ENCODE results near the gene OR52L1. TPM values are rescaled to one million over a fixed set of nuclear protein-coding genes. Genes with fewer than 3 reads are reported as not detected.
"Not testable (repeated sequence)": the region's sequence is repeated elsewhere in the genome, so short reads cannot be mapped to it uniquely, and the experiment has no call there.

Gene OR52L1
- total and polyA plus RNA-seq, 4 experiments from 2014 or later = not detected

- Histone ChIP-seq H3K27ac (ENCODE audit: low read depth, low read length) (no peak overlapping the region), H3K9me3 (ENCODE audit: control insufficient read depth in 1 of 2, low read length in 2 of 2) (no peaks in the 10 kb centered on the region), H3K4me1 (ENCODE audit: insufficient read depth, low read length) (no peaks in the 10 kb centered on the region), H3K4me3 (ENCODE audit: low read length in 2 of 2) (no peak overlapping the region), H3K36me3 (ENCODE audit: insufficient read depth, low read length) (no peaks in the 10 kb centered on the region), H3K27me3 (ENCODE audit: insufficient read depth, low read length) (no peaks in the 10 kb centered on the region)
- DNase-seq = no peak
- Mint-ChIP-seq H3K27ac (no peak overlapping the region), H3K4me3 (no peak overlapping the region), H3K9me3 (peaks cover 0 to 25% (median 9%) of the 10 kb centered on the region in 8 donors), H3K27me3 (peaks cover 6 to 12% of the 10 kb centered on the region in 2 donors), H3K4me1 (no peaks in the 10 kb centered on the region), H3K36me3 (no peaks in the 10 kb centered on the region)
- ChIA-PET POLR2A (ENCODE audit: partially characterized antibody) (no interaction called here), CTCF (ENCODE audit: partially characterized antibody) (interaction anchor here (1.3 kb wide), 1 partner anchor 9 kb away, joined by 4 read pairs; no protein-coding TSS in a partner anchor)
- intact Hi-C loops (cut with micrococcal nuclease) = no loop called here
Observed at GRCh38 chr11:5983443-5983842, 3.3 kb downstream of the OR52L1 start.

GRCh38 chr11:5973530-5973929 is 13.3 kb downstream of the OR52L1 start:
- H3K9me3 Mint-ChIP-seq = peaks cover 0 to 12% (median 2%) of the 10 kb centered on the region in 8 donors
- DNase-seq = peak in 4 of 5 donors; percentile 0 to 33 (median 10)
- CTCF ChIA-PET (ENCODE audit: partially characterized antibody) = interaction anchor here (1.5 kb wide), 1 partner anchor 9 kb away, joined by 3 read pairs; no protein-coding TSS in a partner anchor

GRCh38 chr11:5968394-5968793 is 18.4 kb downstream of the OR52L1 start, which contains the start of gene OR56A5:
Gene OR56A5 (minus strand): TSS chr11:5968494. CDS start chr11:5968494, 0 bp downstream.
- peaks cover 0 to 15% (median 11%) of the 10 kb centered on the region in 8 donors for H3K9me3 Mint-ChIP-seq
- Histone ChIP-seq H3K4me3 (ENCODE audit: low read length in 2 of 2) (no peak within 1 kb of the TSS), H3K27me3 (ENCODE audit: insufficient read depth, low read length) (no peaks in the 10 kb centered on the region), H3K36me3 (ENCODE audit: insufficient read depth, low read length) (no peaks in the 10 kb centered on the region), H3K4me1 (ENCODE audit: insufficient read depth, low read length) (no peaks in the 10 kb centered on the region), H3K27ac (ENCODE audit: low read depth, low read length) (no peak within 1 kb of the TSS), H3K9me3 (ENCODE audit: control insufficient read depth in 1 of 2, low read length in 2 of 2) (no peaks in the 10 kb centered on the region)
- H3K27me3 Mint-ChIP-seq = peaks cover 2 to 7% of the 10 kb centered on the region in 2 donors
- no peak for DNase-seq
- ChIA-PET CTCF (ENCODE audit: partially characterized antibody) (no interaction called here), POLR2A (ENCODE audit: partially characterized antibody) (no interaction called here)
- intact Hi-C loops (cut with micrococcal nuclease) = no loop called here
- H3K27ac Mint-ChIP-seq = peak within 1 kb of the TSS in 1 of 7 donors; percentile 3
- H3K4me3 Mint-ChIP-seq = no peak within 1 kb of the TSS
- peaks cover 0 to 3% (median 1%) of the 10 kb centered on the region in 4 donors for H3K4me1 Mint-ChIP-seq
- no peaks in the 10 kb centered on the region for H3K36me3 Mint-ChIP-seq

More at GRCh38 chr11:5973530-5973929, 13.3 kb downstream of the OR52L1 start:
- H3K4me3 ChIP-seq (ENCODE audit: low read length in 2 of 2) = no peak overlapping the region
- intact Hi-C loops (cut with micrococcal nuclease) = no loop called here
- POLR2A ChIA-PET (ENCODE audit: partially characterized antibody) = no interaction called here
- Mint-ChIP-seq H3K36me3 (no peaks in the 10 kb centered on the region), H3K4me1 (peaks cover 0 to 7% (median 5%) of the 10 kb centered on the region in 4 donors), H3K27me3 (peaks cover 0 to 1% of the 10 kb centered on the region in 2 donors), H3K4me3 (peak overlapping the region in 5 of 8 donors; percentile 10 to 58 (median 18)), H3K27ac (peak overlapping the region in 2 of 7 donors; percentile 36 to 44)
- no peaks in the 10 kb centered on the region for H3K27me3 ChIP-seq (ENCODE audit: insufficient read depth, low read length)
- no peaks in the 10 kb centered on the region for H3K36me3 ChIP-seq (ENCODE audit: insufficient read depth, low read length)
- no peaks in the 10 kb centered on the region for H3K4me1 ChIP-seq (ENCODE audit: insufficient read depth, low read length)
- H3K9me3 ChIP-seq (ENCODE audit: control insufficient read depth in 1 of 2, low read length in 2 of 2) = no peaks in the 10 kb centered on the region
- H3K27ac ChIP-seq (ENCODE audit: low read depth, low read length) = no peak overlapping the region

GRCh38 chr11:5967708-5968107 is 19.1 kb downstream of the OR52L1 start:
- intact Hi-C loops (cut with micrococcal nuclease) = no loop called here
- peak overlapping the region in 1 of 7 donors; percentile 3 for H3K27ac Mint-ChIP-seq
- Histone ChIP-seq H3K27me3 (ENCODE audit: insufficient read depth, low read length) (no peaks in the 10 kb centered on the region), H3K4me3 (ENCODE audit: low read length in 2 of 2) (no peak overlapping the region), H3K36me3 (ENCODE audit: insufficient read depth, low read length) (no peaks in the 10 kb centered on the region), H3K27ac (ENCODE audit: low read depth, low read length) (no peak overlapping the region), H3K4me1 (ENCODE audit: insufficient read depth, low read length) (no peaks in the 10 kb centered on the region), H3K9me3 (ENCODE audit: control insufficient read depth in 1 of 2, low read length in 2 of 2) (no peaks in the 10 kb centered on the region)
- peaks cover 0 to 21% (median 18%) of the 10 kb centered on the region in 8 donors for H3K9me3 Mint-ChIP-seq
- no peak overlapping the region for H3K4me3 Mint-ChIP-seq
- ChIA-PET CTCF (ENCODE audit: partially characterized antibody) (no interaction called here), POLR2A (ENCODE audit: partially characterized antibody) (no interaction called here)
- H3K4me1 Mint-ChIP-seq = no peaks in the 10 kb centered on the region
- H3K27me3 Mint-ChIP-seq = peaks cover 2 to 7% of the 10 kb centered on the region in 2 donors
- no peak for DNase-seq
- H3K36me3 Mint-ChIP-seq = peaks cover 0 to 2% of the 10 kb centered on the region in 2 donors

GRCh38 chr11:5966958-5967357 is 19.8 kb downstream of the OR52L1 start:
- POLR2A ChIA-PET (ENCODE audit: partially characterized antibody) = no interaction called here
- peaks cover 2 to 7% of the 10 kb centered on the region in 2 donors for H3K27me3 Mint-ChIP-seq
- no peak for DNase-seq

GRCh38 chr11:5960704-5961320 is 26.0 kb downstream of the OR52L1 start:
- H3K9me3 Mint-ChIP-seq = peaks cover 0 to 42% (median 33%) of the 10 kb centered on the region in 8 donors
- H3K27ac ChIP-seq (ENCODE audit: low read depth, low read length); H3K27me3 ChIP-seq (ENCODE audit: insufficient read depth, low read length); H3K36me3 Mint-ChIP-seq; H3K27ac Mint-ChIP-seq; intact Hi-C loops (cut with micrococcal nuclease); H3K4me1 Mint-ChIP-seq; H3K27me3 Mint-ChIP-seq; POLR2A ChIA-PET (ENCODE audit: partially characterized antibody); H3K4me3 Mint-ChIP-seq; CTCF ChIA-PET (ENCODE audit: partially characterized antibody); H3K9me3 ChIP-seq (ENCODE audit: control insufficient read depth in 1 of 2, low read length in 2 of 2); H3K36me3 ChIP-seq (ENCODE audit: insufficient read depth, low read length); H3K4me1 ChIP-seq (ENCODE audit: insufficient read depth, low read length); H3K4me3 ChIP-seq (ENCODE audit: low read length in 2 of 2): not testable (repeated sequence)
- peak in 1 of 5 donors; percentile 25 for DNase-seq

More at GRCh38 chr11:5966958-5967357, 19.8 kb downstream of the OR52L1 start:
- intact Hi-C loops (cut with micrococcal nuclease) = no loop called here
- no peaks in the 10 kb centered on the region for H3K36me3 ChIP-seq (ENCODE audit: insufficient read depth, low read length)
- Mint-ChIP-seq H3K9me3 (peaks cover 0 to 29% (median 23%) of the 10 kb centered on the region in 8 donors), H3K4me3 (no peak overlapping the region), H3K4me1 (no peaks in the 10 kb centered on the region), H3K27ac (no peak overlapping the region), H3K36me3 (peaks cover 0 to 4% of the 10 kb centered on the region in 2 donors)
- H3K4me1 ChIP-seq (ENCODE audit: insufficient read depth, low read length) = no peaks in the 10 kb centered on the region
- CTCF ChIA-PET (ENCODE audit: partially characterized antibody) = interaction anchor here (0.6 kb wide), 1 partner anchor 46 kb away, joined by 3 read pairs; no protein-coding TSS in a partner anchor
- H3K9me3 ChIP-seq (ENCODE audit: control insufficient read depth in 1 of 2, low read length in 2 of 2) = no peaks in the 10 kb centered on the region
- H3K27ac ChIP-seq (ENCODE audit: low read depth, low read length) = no peak overlapping the region
- H3K4me3 ChIP-seq (ENCODE audit: low read length in 2 of 2) = no peak overlapping the region
- no peaks in the 10 kb centered on the region for H3K27me3 ChIP-seq (ENCODE audit: insufficient read depth, low read length)

GRCh38 chr11:5955586-5955985 is 31.2 kb downstream of the OR52L1 start:
- no peaks in the 10 kb centered on the region for H3K36me3 Mint-ChIP-seq
- no peak overlapping the region for H3K27ac ChIP-seq (ENCODE audit: low read depth, low read length)
- no peaks in the 10 kb centered on the region for H3K4me1 Mint-ChIP-seq
- H3K27me3 Mint-ChIP-seq = peaks cover 0 to 3% of the 10 kb centered on the region in 2 donors
- peaks cover 0 to 12% (median 7%) of the 10 kb centered on the region in 8 donors for H3K9me3 Mint-ChIP-seq
- H3K36me3 ChIP-seq (ENCODE audit: insufficient read depth, low read length) = no peaks in the 10 kb centered on the region
- no peaks in the 10 kb centered on the region for H3K9me3 ChIP-seq (ENCODE audit: control insufficient read depth in 1 of 2, low read length in 2 of 2)
- intact Hi-C loops (cut with micrococcal nuclease) = no loop called here
- no peak overlapping the region for H3K4me3 Mint-ChIP-seq
- CTCF ChIA-PET (ENCODE audit: partially characterized antibody) = no interaction called here
- H3K4me1 ChIP-seq (ENCODE audit: insufficient read depth, low read length) = no peaks in the 10 kb centered on the region
- no peak overlapping the region for H3K4me3 ChIP-seq (ENCODE audit: low read length in 2 of 2)
- no peak for DNase-seq
- H3K27me3 ChIP-seq (ENCODE audit: insufficient read depth, low read length) = no peaks in the 10 kb centered on the region
- no peak overlapping the region for H3K27ac Mint-ChIP-seq
- POLR2A ChIA-PET (ENCODE audit: partially characterized antibody) = no interaction called here

Data from CD4-positive, alpha-beta memory T cell (primary cell).